Left lung (tissue), 10 donors: Measurements from ENCODE around the gene ZNF718. TPM values are rescaled to one million over a fixed set of nuclear protein-coding genes. Genes with fewer than 3 reads are reported as not detected.
"Not testable (repeated sequence)": the region's sequence is repeated elsewhere in the genome, so short reads cannot be mapped to it uniquely, and the experiment has no call there.

Experiments
- ATAC-seq: fragments of 200-7000 bp; cut with Tn5 transposase; one replicate; pipeline ENCODE4 v1.9.1; 2020; ENCODE audit warnings: moderate library complexity
- DNase-seq, 4 donors: peaks; one replicate each; pipeline ENCODE4 v3.0.0-alpha.2; 2013 to 2020
- H3K27ac ChIP-seq, 2 donors: fragments of 200-600 bp; sonication (generic) in 1 of 2; one replicate each; pipeline versions ENCODE4 v1.5.0 to v1.8.0; 2020 to 2021
- H3K27me3 ChIP-seq, 2 donors: fragments of 200-600 bp; sonication (generic) in 1 of 2; one replicate each; pipeline versions ENCODE4 v1.5.0 to v1.8.0; 2020 to 2021
- H3K36me3 ChIP-seq, 2 donors: fragments of 200-600 bp; sonication (generic) in 1 of 2; one replicate each; pipeline versions ENCODE4 v1.5.0 to v1.8.0; 2020 to 2021
- H3K4me1 ChIP-seq, 2 donors: fragments of 200-600 bp; one replicate each; pipeline ENCODE4 v1.8.0; 2021
- H3K4me3 ChIP-seq, 2 donors: fragments of 200-600 bp; sonication (generic) in 1 of 2; one replicate each; pipeline versions ENCODE4 v1.5.0 to v1.8.0; 2020 to 2021; ENCODE audit warnings: mild to moderate bottlenecking in 1 of 2
- H3K9me3 ChIP-seq, 2 donors: fragments of 200-600 bp; sonication (generic) in 1 of 2; one replicate each; pipeline versions ENCODE4 v1.5.0 to v1.8.0; 2020 to 2021
- intact Hi-C, 2 donors: fragments of 100-400 bp; cut with DNase I; formaldehyde crosslinking; loops; one replicate each; pipeline versions ENCODE4 v1.11.2 to v1.14.2; 2022
- polyA plus RNA-seq, 6 donors: library from polyadenylated mRNA; unstranded; fragments of 120-200 nt; gene quantifications; one replicate each; pipeline ENCODE4 v1.2.1, GENCODE V29; 2013; ENCODE audit not compliant: insufficient read length in 6 of 6
- total RNA-seq, 2 donors: library from RNA; stranded (reverse); fragmentation: NEBNext Ultra II Directional; extraction: Animal tissue kit (Norgen Biotek cat#: 25700); gene quantifications; one replicate each; pipeline ENCODE4 v1.2.1, GENCODE V29; 2021
- TF ChIP-seq, protein P1 (sequence below), 2 donors: fragments of 200-600 bp; sonication (generic) in 1 of 2; IDR thresholded peaks; one replicate each; pipeline versions ENCODE4 v1.5.0 to v1.8.0; 2021; ENCODE audit warnings: antibody characterized with exemption in 2 of 2
- donor health status: DM: no; HTN: yes; CAD: no.
- donor health status: DM: no; HTN: no; CAD: no.

ZNF718 gene
- total and polyA plus RNA-seq, 8 donors, result 6.4 to 21.4 (median 11.9) TPM

DNA sequence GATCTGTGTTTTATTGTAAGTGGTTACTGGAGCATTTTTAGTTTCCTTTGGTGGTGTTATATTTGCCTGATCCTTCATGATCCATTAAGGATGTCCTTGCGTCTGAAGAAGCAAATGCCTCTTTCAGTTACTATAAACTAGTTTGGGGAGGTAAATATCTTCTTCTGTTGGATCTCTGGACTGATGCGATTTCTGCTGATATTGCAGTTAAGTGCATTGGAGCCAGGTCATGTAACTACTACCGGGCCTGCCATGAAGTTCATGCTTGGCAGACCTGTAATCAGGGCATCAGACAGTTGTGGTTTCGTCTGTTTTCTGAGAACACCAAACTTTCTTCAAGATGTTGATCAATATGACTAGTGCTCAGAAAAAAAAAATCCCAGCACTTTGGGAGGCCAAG lies 22.9 kb downstream of the ZNF718 start:
- no peaks in the 10 kb centered on the region for H3K4me1 ChIP-seq
- TF ChIP-seq, protein P1, sequence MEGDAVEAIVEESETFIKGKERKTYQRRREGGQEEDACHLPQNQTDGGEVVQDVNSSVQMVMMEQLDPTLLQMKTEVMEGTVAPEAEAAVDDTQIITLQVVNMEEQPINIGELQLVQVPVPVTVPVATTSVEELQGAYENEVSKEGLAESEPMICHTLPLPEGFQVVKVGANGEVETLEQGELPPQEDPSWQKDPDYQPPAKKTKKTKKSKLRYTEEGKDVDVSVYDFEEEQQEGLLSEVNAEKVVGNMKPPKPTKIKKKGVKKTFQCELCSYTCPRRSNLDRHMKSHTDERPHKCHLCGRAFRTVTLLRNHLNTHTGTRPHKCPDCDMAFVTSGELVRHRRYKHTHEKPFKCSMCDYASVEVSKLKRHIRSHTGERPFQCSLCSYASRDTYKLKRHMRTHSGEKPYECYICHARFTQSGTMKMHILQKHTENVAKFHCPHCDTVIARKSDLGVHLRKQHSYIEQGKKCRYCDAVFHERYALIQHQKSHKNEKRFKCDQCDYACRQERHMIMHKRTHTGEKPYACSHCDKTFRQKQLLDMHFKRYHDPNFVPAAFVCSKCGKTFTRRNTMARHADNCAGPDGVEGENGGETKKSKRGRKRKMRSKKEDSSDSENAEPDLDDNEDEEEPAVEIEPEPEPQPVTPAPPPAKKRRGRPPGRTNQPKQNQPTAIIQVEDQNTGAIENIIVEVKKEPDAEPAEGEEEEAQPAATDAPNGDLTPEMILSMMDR (IDR thresholded peaks at IDR 0.05), result no peak
- intact Hi-C loops, result no loop called here
- H3K9me3 ChIP-seq, result peaks cover 21 to 96% of the 10 kb centered on the region in 2 donors
- no peak for DNase-seq
- no peak overlapping the region for H3K27ac ChIP-seq
- no peak overlapping the region for H3K4me3 ChIP-seq
- ATAC-seq, result no peak
- peaks cover 0 to 82% of the 10 kb centered on the region in 2 donors for H3K36me3 ChIP-seq
- H3K27me3 ChIP-seq, result no peaks in the 10 kb centered on the region

DNA sequence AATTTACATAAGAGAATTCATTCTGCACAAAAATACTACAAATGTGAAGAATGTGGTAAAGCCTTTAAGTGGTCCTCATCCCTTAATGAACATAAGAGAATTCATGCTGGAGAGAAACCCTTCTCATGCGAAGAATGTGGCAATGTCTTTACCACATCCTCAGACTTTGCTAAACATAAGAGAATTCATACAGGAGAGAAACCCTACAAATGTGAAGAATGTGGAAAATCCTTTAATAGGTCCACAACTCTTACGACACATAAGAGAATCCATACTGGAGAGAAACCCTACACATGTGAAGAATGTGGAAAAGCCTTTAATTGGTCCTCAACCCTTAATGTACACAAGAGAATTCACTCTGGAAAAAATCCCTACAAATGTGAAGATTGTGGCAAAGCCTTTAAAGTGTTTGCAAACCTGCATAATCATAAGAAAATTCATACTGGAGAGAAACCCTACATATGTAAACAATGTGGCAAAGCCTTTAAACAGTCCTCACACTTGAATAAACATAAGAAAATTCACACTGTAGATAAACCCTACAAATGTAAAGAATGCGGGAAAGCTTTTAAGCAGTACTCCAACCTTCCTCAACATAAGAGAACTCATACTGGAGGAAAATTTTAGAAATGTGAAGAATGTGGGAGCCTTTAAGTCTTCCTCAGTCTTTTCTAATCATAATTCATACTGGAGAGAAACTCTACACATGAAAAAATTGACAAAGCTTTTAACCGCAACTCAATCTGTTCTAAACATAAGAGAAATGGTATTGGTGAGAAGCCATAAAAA lies 37.4 kb downstream of the ZNF718 start:
- ATAC-seq (no peak), DNase-seq (no peak)
- H3K9me3 ChIP-seq, result peaks cover 10 to 100% of the 10 kb centered on the region in 2 donors
- no peak overlapping the region for H3K27ac ChIP-seq
- intact Hi-C loops, result no loop called here
- no peak overlapping the region for H3K4me3 ChIP-seq
- no peaks in the 10 kb centered on the region for H3K4me1 ChIP-seq
- peaks cover 5 to 53% of the 10 kb centered on the region in 2 donors for H3K36me3 ChIP-seq
- TF ChIP-seq, protein P1 (IDR thresholded peaks at IDR 0.05), result no peak
- no peaks in the 10 kb centered on the region for H3K27me3 ChIP-seq

DNA sequence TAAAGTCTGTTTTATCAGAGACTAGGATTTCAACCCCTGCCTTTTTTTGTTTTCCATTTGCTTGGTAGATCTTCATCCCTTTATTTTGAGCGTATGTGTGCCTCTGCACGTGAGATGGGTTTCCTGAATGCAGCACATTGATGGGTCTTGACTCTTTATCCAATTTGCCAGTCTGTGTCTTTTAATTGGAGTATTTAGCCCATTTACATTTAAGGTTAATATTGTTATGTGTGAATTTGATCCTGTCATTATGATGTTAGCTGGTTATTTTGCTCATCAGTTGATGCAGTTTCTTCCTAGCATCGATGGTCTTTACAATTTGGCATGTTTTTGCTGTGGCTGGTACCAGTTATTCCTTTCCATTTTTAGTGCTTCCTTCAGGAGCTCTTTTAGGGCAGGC lies 45.3 kb downstream of the ZNF718 start:
- H3K27ac ChIP-seq, H3K4me3 ChIP-seq, DNase-seq, ATAC-seq, H3K27me3 ChIP-seq, H3K4me1 ChIP-seq, intact Hi-C loops: not testable (repeated sequence)
- Histone ChIP-seq H3K9me3 (peaks cover 18 to 97% of the 10 kb centered on the region in 2 donors), H3K36me3 (peaks cover 0 to 29% of the 10 kb centered on the region in 2 donors)

DNA sequence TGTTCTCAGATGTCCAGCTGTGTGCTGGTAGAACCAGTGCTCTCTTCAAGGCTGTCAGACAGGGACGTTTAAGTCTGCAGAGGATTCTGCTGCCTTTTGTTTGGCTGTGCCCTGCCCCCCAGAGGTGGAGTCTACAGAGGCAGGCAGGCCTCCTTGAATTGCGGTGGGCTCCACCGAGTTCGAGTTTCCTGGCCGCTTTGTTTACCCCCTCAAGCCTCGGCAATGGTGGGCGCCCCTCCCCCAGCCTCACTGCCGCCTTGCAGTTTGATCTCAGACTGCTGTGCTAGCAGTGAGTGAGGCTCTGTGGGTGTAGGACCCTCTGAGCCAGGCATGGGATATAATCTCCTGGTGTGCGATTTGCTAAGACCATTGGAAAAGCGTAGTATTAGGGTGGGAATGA lies 47.0 kb downstream of the ZNF718 start:
- ATAC-seq, result not testable (repeated sequence)

DNA sequence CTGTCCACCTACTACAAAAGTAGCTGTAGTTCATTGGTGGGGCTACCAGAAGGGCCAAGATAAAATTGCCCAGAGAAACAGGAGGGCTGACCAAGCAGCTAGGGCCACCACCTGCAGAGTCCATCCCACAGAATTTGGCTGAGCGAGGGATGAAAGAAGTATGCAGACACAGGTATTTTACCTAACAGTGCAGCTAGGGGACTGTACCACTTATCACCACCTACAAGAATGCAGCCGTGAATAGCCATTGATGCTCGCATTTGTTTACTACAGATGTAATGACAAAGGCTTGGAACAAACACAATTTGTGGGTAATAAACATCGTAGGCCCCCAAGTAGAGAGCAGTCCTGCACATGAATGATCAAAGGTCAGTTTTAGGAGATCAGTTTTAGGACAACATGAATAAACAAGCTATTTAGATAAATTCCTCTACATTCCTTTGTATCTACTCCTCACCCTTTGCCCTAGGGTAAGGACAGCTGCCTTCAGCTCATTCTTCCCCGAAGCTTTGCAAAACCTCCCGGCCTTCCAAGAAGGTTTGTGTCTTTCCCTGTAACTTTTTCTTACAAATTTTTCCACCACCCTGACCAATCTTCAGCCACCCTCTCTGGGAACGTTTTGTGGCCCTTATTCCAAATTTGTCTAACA lies 49.5 kb downstream of the ZNF718 start:
- peaks cover 21 to 100% of the 10 kb centered on the region in 2 donors for H3K9me3 ChIP-seq
- H3K4me1 ChIP-seq, result no peaks in the 10 kb centered on the region
- ATAC-seq (no peak), DNase-seq (no peak)
- no peaks in the 10 kb centered on the region for H3K27me3 ChIP-seq
- H3K36me3 ChIP-seq, result peaks cover 0 to 23% of the 10 kb centered on the region in 2 donors
- TF ChIP-seq, protein P1 (IDR thresholded peaks at IDR 0.05), result no peak
- H3K27ac ChIP-seq, result no peak overlapping the region
- no peak overlapping the region for H3K4me3 ChIP-seq
- intact Hi-C loops, result no loop called here

More for the DNA sequence above, 47.0 kb downstream of the ZNF718 start:
- H3K9me3 ChIP-seq, result peaks cover 18 to 97% of the 10 kb centered on the region in 2 donors
- intact Hi-C loops, H3K4me3 ChIP-seq, H3K27ac ChIP-seq, H3K27me3 ChIP-seq, H3K4me1 ChIP-seq, DNase-seq: not testable (repeated sequence)
- H3K36me3 ChIP-seq, result peaks cover 0 to 23% of the 10 kb centered on the region in 2 donors

DNA sequence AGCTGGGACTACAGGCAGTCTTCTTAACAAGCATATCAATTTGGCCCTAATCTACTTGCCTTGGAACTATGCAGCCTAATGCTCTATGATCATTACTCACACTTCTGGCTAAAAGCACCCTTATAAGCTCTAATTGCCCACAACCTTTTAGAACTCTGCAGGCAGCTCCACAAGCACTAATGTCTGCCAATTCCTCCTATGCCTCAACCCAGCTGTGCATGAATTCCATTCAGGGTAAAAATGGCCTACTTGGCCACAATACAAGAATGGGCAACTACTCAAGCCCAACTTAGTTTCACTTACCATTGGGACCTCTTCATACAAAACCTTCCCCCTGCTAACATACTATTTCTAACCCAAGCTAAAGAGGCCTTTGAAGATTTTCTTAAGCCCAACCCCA lies 51.7 kb downstream of the ZNF718 start:
- Histone ChIP-seq H3K27me3 (no peaks in the 10 kb centered on the region), H3K27ac (no peak overlapping the region), H3K9me3 (peaks cover 20 to 100% of the 10 kb centered on the region in 2 donors), H3K36me3 (peaks cover 0 to 23% of the 10 kb centered on the region in 2 donors), H3K4me1 (no peaks in the 10 kb centered on the region), H3K4me3 (no peak overlapping the region)
- intact Hi-C loops, result no loop called here
- DNase-seq (no peak), ATAC-seq (no peak)
- TF ChIP-seq, protein P1 (IDR thresholded peaks at IDR 0.05), result no peak
